Nephron (organoid): ENCODE results near the gene MTMR6.

Source experiments
- H3K27ac Mint-ChIP-seq, 3 experiments: 2 replicates each; pipeline ENCODE4 v1.8.0; 2020; ENCODE audit warnings: mixed read lengths in 3 of 3, mild to moderate bottlenecking in 2 of 3, moderate library complexity in 1 of 3
- H3K27me3 Mint-ChIP-seq: 2 replicates; pipeline ENCODE4 v1.8.0; 2021; ENCODE audit warnings: low read depth, mild to moderate bottlenecking, moderate library complexity, mixed read lengths
- H3K36me3 Mint-ChIP-seq: 2 replicates; pipeline ENCODE4 v1.8.0; 2020; ENCODE audit warnings: low read depth, mixed read lengths
- H3K4me1 Mint-ChIP-seq: 2 replicates; pipeline ENCODE4 v1.8.0; 2020; ENCODE audit warnings: mixed read lengths
- H3K4me3 Mint-ChIP-seq, 3 experiments: 2 replicates each; pipeline ENCODE4 v1.8.0; 2020; ENCODE audit warnings: mild to moderate bottlenecking in 3 of 3, mixed read lengths in 3 of 3, moderate library complexity in 2 of 3
- H3K9me3 Mint-ChIP-seq: 2 replicates; pipeline ENCODE4 v1.8.0; 2020; ENCODE audit warnings: mixed read lengths
- CTCF ChIP-seq, 3 experiments: fragments of 200-600 bp; sonication (generic); IDR thresholded peaks; one replicate each; pipeline ENCODE4 v1.5.0; 2021; ENCODE audit warnings: antibody characterized with exemption in 3 of 3; ENCODE audit not compliant: unreplicated experiment in 3 of 3

The MTMR6 gene

GRCh38 chr13:25217023-25217885, 70.0 kb downstream of the MTMR6 start:
- Mint-ChIP-seq H3K9me3 (no peaks in the 10 kb centered on the region), H3K4me3 (no peak overlapping the region), H3K27ac (no peak overlapping the region)

GRCh38 chr13:25215253-25215575, 72.1 kb downstream of the MTMR6 start:
- Mint-ChIP-seq H3K4me1 (peaks cover 7% of the 10 kb centered on the region), H3K27me3 (no peaks in the 10 kb centered on the region), H3K9me3 (no peaks in the 10 kb centered on the region), H3K36me3 (no peaks in the 10 kb centered on the region), H3K27ac (peak overlapping the region in 2 of 3 experiments; percentile 10 to 59), H3K4me3 (no peak overlapping the region)
- TF ChIP-seq CTCF (IDR thresholded peaks at IDR 0.05; ENCODE audit: unreplicated experiment in 3 of 3), result no peak

More at GRCh38 chr13:25217023-25217885, 70.0 kb downstream of the MTMR6 start:
- no peak for TF ChIP-seq CTCF (IDR thresholded peaks at IDR 0.05; ENCODE audit: unreplicated experiment in 3 of 3)
- no peaks in the 10 kb centered on the region for H3K27me3 Mint-ChIP-seq
- no peaks in the 10 kb centered on the region for H3K36me3 Mint-ChIP-seq
- peaks cover 7% of the 10 kb centered on the region for H3K4me1 Mint-ChIP-seq

- H3K27ac Mint-ChIP-seq, result peak overlapping the region in 2 of 3 experiments; percentile 10 to 59
- H3K4me3 Mint-ChIP-seq, result no peak overlapping the region
- no peak for TF ChIP-seq CTCF (IDR thresholded peaks at IDR 0.05; ENCODE audit: unreplicated experiment in 3 of 3)
- H3K9me3 Mint-ChIP-seq, result no peaks in the 10 kb centered on the region
- no peaks in the 10 kb centered on the region for H3K27me3 Mint-ChIP-seq
- no peaks in the 10 kb centered on the region for H3K36me3 Mint-ChIP-seq
- peaks cover 7% of the 10 kb centered on the region for H3K4me1 Mint-ChIP-seq
These were observed 72.6 kb downstream of the MTMR6 start for GRCh38 chr13:25214491-25215252.

GRCh38 chr13:25213715-25214114, 73.6 kb downstream of the MTMR6 start:
- Mint-ChIP-seq H3K27me3 (no peaks in the 10 kb centered on the region), H3K27ac (no peak overlapping the region), H3K4me1 (peaks cover 7% of the 10 kb centered on the region), H3K9me3 (no peaks in the 10 kb centered on the region), H3K36me3 (no peaks in the 10 kb centered on the region), H3K4me3 (no peak overlapping the region)
- TF ChIP-seq CTCF (IDR thresholded peaks at IDR 0.05; ENCODE audit: unreplicated experiment in 3 of 3), result no peak

- Mint-ChIP-seq H3K36me3 (no peaks in the 10 kb centered on the region), H3K27ac (no peak overlapping the region), H3K4me1 (peaks cover 7% of the 10 kb centered on the region), H3K4me3 (no peak overlapping the region), H3K27me3 (peaks cover 9% of the 10 kb centered on the region), H3K9me3 (no peaks in the 10 kb centered on the region)
- TF ChIP-seq CTCF (IDR thresholded peaks at IDR 0.05; ENCODE audit: unreplicated experiment in 3 of 3), result no peak
These were observed 76.3 kb downstream of the MTMR6 start for GRCh38 chr13:25210842-25211569.
